DND-41 (cell line): ENCODE measurements around the gene ADD1.

Experiments
- ATAC-seq: fragments of 200-7000 bp; cut with Tn5 transposase; 3 replicates; pipeline ENCODE4 v1.9.1; 2021; ENCODE audit warnings: low read depth; ENCODE audit not compliant: insufficient read depth
- DNase-seq: peaks from one replicate; pipeline ENCODE4 v3.0.0-alpha.2; 2020
- H2AFZ ChIP-seq: 2 replicates; pipeline ENCODE4 v1.6.0; 2012; ENCODE audit warnings: low read depth, low read length
- H3K27ac ChIP-seq: 2 replicates; pipeline ENCODE4 v1.5.1; 2012; ENCODE audit warnings: low read length, inconsistent platforms
- H3K27me3 ChIP-seq: fragments of 200-600 bp; sonication (generic); 2 replicates; pipeline ENCODE4 v1.6.0; 2012; ENCODE audit warnings: low read length, mild to moderate bottlenecking, inconsistent platforms; ENCODE audit not compliant: insufficient read depth, poor library complexity
- H3K36me3 ChIP-seq: 2 replicates; pipeline ENCODE4 v1.5.1; 2012; ENCODE audit warnings: low read length, inconsistent platforms; ENCODE audit not compliant: insufficient read depth
- H3K4me1 ChIP-seq: 2 replicates; pipeline ENCODE4 v1.5.1; 2012; ENCODE audit warnings: mild to moderate bottlenecking, low read length; ENCODE audit not compliant: insufficient read depth
- H3K4me2 ChIP-seq: 2 replicates; pipeline ENCODE4 v1.6.0; 2012; ENCODE audit warnings: mild to moderate bottlenecking, moderate library complexity, low read length, inconsistent platforms; ENCODE audit not compliant: insufficient read depth
- H3K4me3 ChIP-seq, 2 experiments: fragments of 200-600 bp in 1 of 2; shearing (Covaris generic) in 1 of 2; 2 replicates each; pipeline ENCODE4 v1.5.1; 2012 to 2016; ENCODE audit warnings: inconsistent platforms in 2 of 2, low read length in 2 of 2, mild to moderate bottlenecking in 2 of 2, low read depth in 1 of 2, moderate library complexity in 1 of 2
- H3K79me2 ChIP-seq: 2 replicates; pipeline ENCODE4 v1.6.0; 2012; ENCODE audit warnings: low read length, inconsistent platforms; ENCODE audit not compliant: insufficient read depth
- H3K9ac ChIP-seq: 2 replicates; pipeline ENCODE4 v1.6.0; 2012; ENCODE audit warnings: low read depth, mild to moderate bottlenecking, inconsistent platforms, low read length, moderate library complexity
- H3K9me3 ChIP-seq: 2 replicates; pipeline ENCODE4 v1.5.1; 2012; ENCODE audit warnings: low read length, moderate library complexity, mild to moderate bottlenecking, inconsistent platforms; ENCODE audit not compliant: insufficient read depth, severe bottlenecking
- H4K20me1 ChIP-seq: 2 replicates; pipeline ENCODE4 v1.6.0; 2012; ENCODE audit warnings: low read length; ENCODE audit not compliant: insufficient read depth
- CTCF ChIP-seq: IDR thresholded peaks from 2 replicates; pipeline ENCODE4 v1.5.1; 2012; ENCODE audit warnings: borderline replicate concordance, low read length, moderate library complexity, mild to moderate bottlenecking; ENCODE audit not compliant: poor library complexity, severe bottlenecking; ENCODE audit errors: extremely low read depth
- EZH2 ChIP-seq: IDR thresholded peaks from 3 replicates; pipeline ENCODE4 v1.6.1; 2012; ENCODE audit warnings: borderline replicate concordance, low read depth, mild to moderate bottlenecking, moderate library complexity, low read length, inconsistent platforms; ENCODE audit not compliant: severe bottlenecking

The ADD1 gene

GRCh38 chr4:2924765-2925301, 81.2 kb downstream of the ADD1 start:
- no peak for DNase-seq
- Histone ChIP-seq H3K4me3 (no peak overlapping the region), H3K4me1 (no peaks in the 10 kb centered on the region), H3K27ac (no peak overlapping the region), H3K27me3 (no peaks in the 10 kb centered on the region), H3K79me2 (peaks cover 12% of the 10 kb centered on the region), H3K4me2 (no peak overlapping the region), H3K9me3 (no peaks in the 10 kb centered on the region), H4K20me1 (peaks cover 26% of the 10 kb centered on the region; the same call in 1 of the 2 replicates), H3K9ac (no peak overlapping the region), H3K36me3 (peaks cover 71% of the 10 kb centered on the region), H2AFZ (no peak overlapping the region)
- TF ChIP-seq EZH2: no peak
- TF ChIP-seq CTCF: no peak
- ATAC-seq: no peak

GRCh38 chr4:2925496-2925895, 81.9 kb downstream of the ADD1 start:
- no peak overlapping the region for H3K9ac ChIP-seq
- no peaks in the 10 kb centered on the region for H3K4me1 ChIP-seq
- ATAC-seq: no peak
- H3K4me3 ChIP-seq: no peak overlapping the region
- DNase-seq: no peak
- peaks cover 8% of the 10 kb centered on the region for H3K79me2 ChIP-seq
- H3K36me3 ChIP-seq: peaks cover 77% of the 10 kb centered on the region
- no peaks in the 10 kb centered on the region for H3K27me3 ChIP-seq
- H4K20me1 ChIP-seq: peaks cover 31% of the 10 kb centered on the region
- no peak overlapping the region for H3K4me2 ChIP-seq
- H2AFZ ChIP-seq: no peak overlapping the region
- H3K27ac ChIP-seq: no peak overlapping the region
- no peaks in the 10 kb centered on the region for H3K9me3 ChIP-seq
- TF ChIP-seq CTCF (no peak), EZH2 (no peak)

GRCh38 chr4:2925931-2926860, 82.6 kb downstream of the ADD1 start:
- DNase-seq (no peak), ATAC-seq (no peak)
- Histone ChIP-seq H3K27ac (no peak overlapping the region), H3K36me3 (peaks cover 84% of the 10 kb centered on the region), H3K79me2 (peaks cover 8% of the 10 kb centered on the region; the same call in 1 of the 2 replicates), H3K4me2 (no peak overlapping the region), H3K4me1 (no peaks in the 10 kb centered on the region), H3K9me3 (no peaks in the 10 kb centered on the region), H3K27me3 (no peaks in the 10 kb centered on the region), H3K4me3 (no peak overlapping the region), H4K20me1 (peaks cover 36% of the 10 kb centered on the region), H2AFZ (no peak overlapping the region), H3K9ac (no peak overlapping the region)
- TF ChIP-seq CTCF (no peak), EZH2 (no peak)
